GM12878 (cell line): ENCODE measurements around the gene AIP.

Source experiments
- ATF3 ChIP-seq: IDR thresholded peaks from 2 replicates; pipeline ENCODE4 v1.6.1; 2011; ENCODE audit warnings: low read depth, mild to moderate bottlenecking, low read length, moderate library complexity, borderline replicate concordance; ENCODE audit errors: extremely low read depth
- CTCF ChIP-seq, 3 experiments: IDR thresholded peaks in 2 of 3; conservative IDR thresholded peaks in 1 of 3; 2 replicates each; pipeline ENCODE4 v1.5.1; 2011; ENCODE audit warnings: low read depth in 3 of 3, low read length in 3 of 3, mild to moderate bottlenecking in 3 of 3, control low read depth in 2 of 3, moderate library complexity in 2 of 3, inconsistent platforms in 1 of 3, mixed read lengths in 1 of 3; ENCODE audit not compliant: control insufficient read depth in 2 of 3, insufficient read depth in 1 of 3; ENCODE audit errors: extremely low read depth in 1 of 3
- GABPA ChIP-seq: IDR thresholded peaks from 2 replicates; pipeline ENCODE4 v1.6.1; 2014; ENCODE audit warnings: antibody characterized with exemption, low read depth, mild to moderate bottlenecking, inconsistent platforms
- HDAC2 ChIP-seq: fragments of 200-600 bp; sonication (generic); IDR thresholded peaks from 2 replicates; pipeline ENCODE4 v1.6.1; 2017
- LARP7 ChIP-seq: fragments of 450-650 bp; IDR thresholded peaks from 2 replicates; pipeline ENCODE4 v1.6.1; 2017; ENCODE audit warnings: mild to moderate bottlenecking
- NFXL1 ChIP-seq: fragments of 450-650 bp; IDR thresholded peaks from 2 replicates; pipeline ENCODE4 v1.6.1; 2017; ENCODE audit warnings: antibody characterized with exemption, mild to moderate bottlenecking, borderline replicate concordance
- POLR2AphosphoS5 ChIP-seq: IDR thresholded peaks from 2 replicates; pipeline ENCODE4 v1.6.1; 2011; ENCODE audit warnings: mild to moderate bottlenecking, low read length, inconsistent platforms
- REST ChIP-seq: IDR thresholded peaks from 2 replicates; pipeline ENCODE4 v1.6.1; 2012; ENCODE audit warnings: mild to moderate bottlenecking, low read depth, low read length
- RUNX3 ChIP-seq: IDR thresholded peaks from 2 replicates; pipeline ENCODE4 v1.6.1; 2012; ENCODE audit warnings: low read length, inconsistent platforms
- TBL1XR1 ChIP-seq: IDR thresholded peaks from 2 replicates; pipeline ENCODE4 v1.6.1; 2012; ENCODE audit warnings: low read depth, low read length, improper control_type of control experiment

GRCh38 chr11:67504950-67505581 is 22.2 kb downstream of the AIP start, which contains the start of gene PITPNM1:
- TF ChIP-seq HDAC2 = no peak
- no peak for TF ChIP-seq POLR2AphosphoS5
- no peak for TF ChIP-seq TBL1XR1
- no peak for TF ChIP-seq REST
- TF ChIP-seq CTCF (IDR thresholded peaks at IDR 0.05 in 2 of 3, conservative IDR thresholded peaks at IDR 0.05 in 1 of 3; ENCODE audit: control insufficient read depth in 2 of 3, extremely low read depth in 1 of 3, insufficient read depth in 1 of 3, low read depth in 3 of 3, low read length in 3 of 3) = no peak
- no peak for TF ChIP-seq GABPA
- TF ChIP-seq ATF3 = no peak
- TF ChIP-seq NFXL1 = no peak
- no peak for TF ChIP-seq RUNX3
- TF ChIP-seq LARP7 = peak; percentile 71; the same call in 1 of the 2 replicates
